Measurements from ENCODE around the gene ACTR8.

- TF ChIP-seq CTCF (IDR thresholded peaks at IDR 0.05) (no peak), USF2 (CRISPR knock-in tag; IDR thresholded peaks at IDR 0.05) (no peak), ZNF416 (CRISPR knock-in tag; IDR thresholded peaks at IDR 0.05) (no peak), CREB1 (CRISPR knock-in tag; IDR thresholded peaks at IDR 0.05) (no peak), TCF7 (CRISPR knock-in tag; IDR thresholded peaks at IDR 0.05; ENCODE audit: low read depth) (no peak), ETV6 (CRISPR knock-in tag; IDR thresholded peaks at IDR 0.05) (no peak), AFF4 (CRISPR knock-in tag; IDR thresholded peaks at IDR 0.05; ENCODE audit: borderline replicate concordance) (no peak), GRHL2 (CRISPR knock-in tag; IDR thresholded peaks at IDR 0.05; ENCODE audit: insufficient replicate concordance, severe bottlenecking) (no peak), MAX (CRISPR knock-in tag; IDR thresholded peaks at IDR 0.05) (no peak), FOXP1 (CRISPR knock-in tag; IDR thresholded peaks at IDR 0.05; ENCODE audit: borderline replicate concordance) (no peak), GABPB1 (CRISPR knock-in tag; IDR thresholded peaks at IDR 0.05) (no peak)
Observed at GRCh38 chr3:53865732-53866499, 16.0 kb downstream of the ACTR8 start.

Data from WTC11 (cell line).